Ectodermal cell (in vitro differentiated cells): ENCODE measurements around the gene ARHGAP22.

Source experiments
- H3K27ac ChIP-seq: 2 replicates; pipeline ENCODE4 v1.7.0; 2013; ENCODE audit warnings: mild to moderate bottlenecking, low read depth, low read length; ENCODE audit not compliant: insufficient read depth, poor library complexity, severe bottlenecking
- H3K27me3 ChIP-seq: 2 replicates; pipeline ENCODE4 v1.7.0; 2013; ENCODE audit warnings: mild to moderate bottlenecking, low read length; ENCODE audit not compliant: insufficient read depth, control insufficient read depth, poor library complexity, severe bottlenecking
- H3K36me3 ChIP-seq: one replicate; pipeline ENCODE4 v1.7.0; 2013; ENCODE audit warnings: low read length; ENCODE audit not compliant: control insufficient read depth, insufficient read depth
- H3K4me1 ChIP-seq: one replicate; pipeline ENCODE4 v1.7.0; 2013; ENCODE audit warnings: low read length; ENCODE audit not compliant: control insufficient read depth, insufficient read depth
- H3K4me3 ChIP-seq: 2 replicates; pipeline ENCODE4 v1.7.0; 2013; ENCODE audit warnings: low read depth, low read length, control low read depth; ENCODE audit not compliant: insufficient read depth
- H3K9me3 ChIP-seq: 2 replicates; pipeline ENCODE4 v1.7.0; 2013; ENCODE audit warnings: mild to moderate bottlenecking, low read length, moderate library complexity; ENCODE audit not compliant: control insufficient read depth
- WGBS, 2 experiments: methylation state at CpG; one replicate each; pipeline ENCODE4 v1.1.7; 2013; ENCODE audit warnings: missing lambda C conversion rate in 2 of 2; 5-methylcytosine and 5-hydroxymethylcytosine counted together

Gene ARHGAP22

DNA sequence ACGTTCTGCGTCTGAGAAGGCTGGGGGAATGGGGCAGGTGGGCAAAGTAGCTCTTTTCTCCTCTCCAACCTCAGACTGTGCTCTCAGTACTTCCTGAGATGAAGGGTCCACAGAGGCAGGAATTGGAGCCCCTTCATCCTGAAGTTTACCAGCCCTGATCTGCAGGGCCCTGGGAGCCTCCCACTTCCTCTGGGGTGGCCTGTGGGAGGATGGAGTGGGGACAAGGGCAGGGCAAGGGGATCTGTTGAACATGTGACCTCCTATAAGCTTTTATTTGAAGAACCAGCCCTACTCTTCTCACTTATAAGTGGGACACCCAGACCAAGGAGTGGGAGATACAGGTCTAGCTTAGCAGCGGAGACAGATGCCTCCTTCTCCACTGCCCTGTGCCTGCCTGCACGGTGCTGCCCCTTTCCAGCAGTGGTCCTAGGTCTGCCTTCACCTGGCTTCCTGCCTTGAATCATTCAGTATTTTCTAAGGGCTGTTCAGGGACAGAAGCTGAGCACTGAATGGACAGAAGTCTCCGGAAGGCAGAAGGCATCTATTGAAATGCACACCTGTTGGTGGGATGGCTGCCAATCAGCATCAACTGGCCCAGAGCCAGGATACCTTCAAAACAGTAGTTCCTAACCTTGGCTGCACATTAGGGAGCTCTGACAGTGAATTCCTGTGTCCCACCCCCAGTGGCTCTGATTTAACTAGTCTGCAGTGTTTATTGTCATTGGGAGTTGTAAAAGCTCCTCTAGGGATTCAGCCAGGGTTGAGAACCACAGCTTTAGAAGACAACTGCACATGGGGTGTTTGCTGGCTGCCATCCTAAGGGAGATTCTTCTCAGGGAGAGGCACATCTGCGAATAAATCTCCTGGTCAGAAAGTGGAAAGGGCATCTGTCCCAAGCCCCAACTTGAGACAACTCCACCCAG lies 2.7 kb upstream of the ARHGAP22 start:
- Histone ChIP-seq H3K36me3 (no peaks in the 10 kb centered on the region), H3K4me1 (peaks cover 3% of the 10 kb centered on the region), H3K27ac (no peak overlapping the region), H3K27me3 (no peaks in the 10 kb centered on the region), H3K4me3 (no peak overlapping the region), H3K9me3 (no peaks in the 10 kb centered on the region)
- WGBS, 2 experiments: 78 to 80% methylated on average over 6 of the region's 6 CpGs

DNA sequence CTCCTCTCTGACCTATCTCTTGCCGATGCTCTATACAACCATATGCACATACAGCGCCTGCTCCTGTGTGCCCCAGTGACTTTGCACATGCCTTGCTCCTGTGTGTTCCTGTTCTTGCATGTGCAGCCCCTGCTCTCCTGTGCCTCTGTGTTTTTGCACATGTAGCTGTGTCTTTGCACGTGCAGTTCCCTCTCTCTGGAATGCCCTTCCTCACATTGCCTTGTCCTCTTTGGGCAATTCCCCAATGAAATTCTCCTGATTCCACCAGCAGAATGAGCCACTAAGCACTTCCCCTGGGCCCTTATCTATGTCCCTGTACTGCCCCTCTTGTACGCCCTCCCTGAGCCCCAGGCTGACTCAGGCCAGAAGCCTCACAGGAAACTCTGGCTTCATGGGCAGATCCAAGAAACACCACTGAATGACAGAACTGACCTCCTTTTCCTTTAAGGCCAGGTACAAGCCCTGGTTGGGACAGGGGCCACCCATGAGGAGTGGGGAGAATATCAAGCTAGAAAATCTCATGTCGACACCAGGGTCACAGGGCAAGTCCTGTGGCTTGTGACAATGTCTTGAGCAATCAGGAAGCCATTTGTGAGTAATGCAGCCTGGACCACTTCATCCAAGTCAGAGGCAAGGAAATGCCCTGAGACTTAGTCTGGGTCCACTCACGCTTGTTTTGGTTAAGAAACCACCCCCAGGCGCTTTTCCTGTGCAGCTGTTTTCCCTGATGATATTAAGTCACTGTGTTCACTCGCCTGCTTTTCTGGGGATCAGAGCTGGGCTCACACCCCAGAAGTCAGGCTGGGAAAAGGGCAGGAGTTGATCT lies 1.9 kb upstream of the ARHGAP22 start:
- WGBS, 2 experiments: 92 to 93% methylated on average over 8 of the region's 8 CpGs

DNA sequence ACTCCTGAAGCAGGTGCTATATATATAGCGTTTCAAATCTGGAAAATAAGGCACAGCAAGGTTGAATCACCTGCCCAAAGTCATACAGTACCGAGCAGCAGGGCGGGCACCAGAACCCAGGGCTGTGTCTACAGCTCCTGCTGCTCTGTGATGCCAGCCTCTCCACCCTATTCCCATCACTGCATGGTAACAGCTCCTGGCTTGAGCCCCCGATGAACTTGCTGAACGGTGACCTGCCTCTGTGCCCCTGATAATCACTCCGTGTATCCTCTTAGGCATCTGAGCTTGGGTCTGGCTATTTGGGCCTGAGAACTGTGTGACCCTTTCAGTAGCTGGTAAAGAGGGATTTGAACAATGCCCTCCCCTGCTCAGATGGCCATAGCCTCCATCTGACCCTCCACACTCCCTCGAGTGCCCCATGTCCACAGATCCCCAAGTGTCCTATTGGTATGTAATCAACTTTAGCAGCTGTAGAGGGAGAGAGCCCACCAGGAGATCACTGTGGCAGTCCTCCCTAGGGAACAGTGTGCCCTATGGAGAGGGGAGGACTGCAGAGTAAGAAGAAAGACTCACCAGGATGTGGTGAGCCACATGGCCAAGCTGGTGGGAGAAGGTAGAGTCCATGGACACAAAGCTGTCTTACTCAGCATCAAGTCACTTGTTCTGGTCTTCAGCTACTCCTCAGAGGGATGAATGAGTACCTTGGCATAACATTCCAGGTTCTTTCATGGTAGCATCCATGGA lies 1.1 kb upstream of the ARHGAP22 start:
- Histone ChIP-seq H3K27me3 (no peaks in the 10 kb centered on the region), H3K36me3 (no peaks in the 10 kb centered on the region), H3K9me3 (no peaks in the 10 kb centered on the region), H3K27ac (no peak overlapping the region), H3K4me1 (no peaks in the 10 kb centered on the region), H3K4me3 (no peak overlapping the region)
- 91 to 96% methylated on average over 7 of the region's 7 CpGs for WGBS, 2 experiments

More for the DNA sequence above, 1.9 kb upstream of the ARHGAP22 start:
- H3K9me3 ChIP-seq: no peaks in the 10 kb centered on the region
- H3K27ac ChIP-seq: no peak overlapping the region
- H3K4me3 ChIP-seq: no peak overlapping the region
- no peaks in the 10 kb centered on the region for H3K27me3 ChIP-seq
- H3K36me3 ChIP-seq: no peaks in the 10 kb centered on the region
- peaks cover 3% of the 10 kb centered on the region for H3K4me1 ChIP-seq

DNA sequence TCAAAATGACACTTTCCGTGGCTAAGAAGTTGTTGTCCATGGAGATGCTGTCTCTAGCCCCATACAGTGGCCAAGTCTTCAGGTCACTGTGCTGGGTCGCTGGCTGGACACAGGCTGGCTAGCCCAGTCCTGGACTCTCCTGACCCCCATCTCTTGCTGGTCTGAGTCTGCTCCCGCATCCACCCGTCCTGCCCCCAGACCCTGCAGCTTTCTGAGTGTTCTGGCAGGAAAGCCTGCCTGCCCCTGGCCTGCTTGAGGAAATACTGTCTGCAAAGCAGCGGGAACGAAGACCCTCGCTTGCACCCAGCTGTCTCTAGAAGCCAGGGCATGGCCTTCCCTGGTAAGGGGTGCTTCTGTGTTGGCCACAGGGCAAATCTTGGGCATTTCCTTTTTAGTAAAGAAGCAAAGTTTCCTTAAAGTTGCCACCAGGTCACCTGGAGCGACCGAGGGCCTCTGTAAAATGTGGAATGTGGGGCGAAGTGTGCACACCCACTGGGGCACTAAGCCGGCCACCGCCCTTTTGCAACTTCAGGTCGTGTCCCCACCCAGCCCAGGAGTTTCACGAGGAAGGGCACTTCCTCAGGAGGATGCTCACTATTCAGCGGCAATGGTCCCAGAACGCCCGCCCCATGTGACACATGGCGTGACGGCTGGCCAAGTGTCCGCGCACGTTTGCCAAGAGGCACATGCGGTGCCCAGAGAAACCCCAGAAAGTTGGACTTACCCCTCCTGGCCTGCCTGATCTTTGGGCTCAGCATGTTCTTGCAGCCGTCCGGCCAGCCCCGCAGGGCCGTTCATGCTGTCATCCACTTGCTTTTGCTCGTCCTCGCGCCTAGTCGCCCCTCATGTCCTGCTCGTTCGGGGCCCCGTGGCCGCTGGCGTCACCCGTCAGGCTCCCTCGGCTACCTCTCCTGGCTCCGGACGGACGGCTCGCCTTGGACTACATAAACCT lies 558 bp downstream of the ARHGAP22 start:
- WGBS, 2 experiments: 86% methylated on average over 42 of the region's 42 CpGs
- H3K27ac ChIP-seq: no peak overlapping the region
- H3K4me3 ChIP-seq: no peak overlapping the region
- H3K4me1 ChIP-seq: no peaks in the 10 kb centered on the region
- no peaks in the 10 kb centered on the region for H3K9me3 ChIP-seq
- H3K27me3 ChIP-seq: no peaks in the 10 kb centered on the region
- H3K36me3 ChIP-seq: no peaks in the 10 kb centered on the region

DNA sequence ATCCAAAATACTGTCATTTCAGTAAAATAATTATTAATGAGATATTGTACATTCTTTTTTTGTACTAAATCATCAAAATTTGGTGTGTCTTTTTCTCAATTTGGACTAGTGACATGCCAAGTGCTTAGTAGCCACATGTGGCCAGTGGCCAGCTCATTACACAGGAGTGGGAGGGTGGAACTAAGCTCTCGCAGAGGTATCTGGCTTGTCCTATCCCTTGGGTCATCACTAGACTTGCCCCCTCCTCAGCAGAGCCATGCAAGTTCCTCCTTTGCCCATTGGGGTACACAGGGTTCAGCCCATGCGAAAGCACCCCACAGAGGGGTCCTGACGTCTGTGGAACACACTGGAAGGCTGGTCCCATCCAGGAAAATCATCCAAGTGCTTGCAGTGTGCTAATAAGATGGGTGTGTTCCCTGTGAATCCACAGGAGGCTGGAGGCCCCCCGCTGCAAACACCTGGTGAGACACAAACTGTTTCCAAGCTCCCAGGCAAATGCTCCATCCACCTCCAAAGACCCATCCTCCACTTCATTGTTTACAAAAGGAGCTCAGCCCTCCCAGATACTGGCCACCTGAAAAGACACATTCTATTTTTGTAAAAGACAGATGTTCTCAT lies 1.3 kb downstream of the ARHGAP22 start:
- Histone ChIP-seq H3K4me3 (no peak overlapping the region), H3K27me3 (no peaks in the 10 kb centered on the region), H3K4me1 (no peaks in the 10 kb centered on the region), H3K9me3 (no peaks in the 10 kb centered on the region), H3K27ac (no peak overlapping the region), H3K36me3 (no peaks in the 10 kb centered on the region)
- WGBS, 2 experiments: 86 to 92% methylated on average over 4 of the region's 4 CpGs

DNA sequence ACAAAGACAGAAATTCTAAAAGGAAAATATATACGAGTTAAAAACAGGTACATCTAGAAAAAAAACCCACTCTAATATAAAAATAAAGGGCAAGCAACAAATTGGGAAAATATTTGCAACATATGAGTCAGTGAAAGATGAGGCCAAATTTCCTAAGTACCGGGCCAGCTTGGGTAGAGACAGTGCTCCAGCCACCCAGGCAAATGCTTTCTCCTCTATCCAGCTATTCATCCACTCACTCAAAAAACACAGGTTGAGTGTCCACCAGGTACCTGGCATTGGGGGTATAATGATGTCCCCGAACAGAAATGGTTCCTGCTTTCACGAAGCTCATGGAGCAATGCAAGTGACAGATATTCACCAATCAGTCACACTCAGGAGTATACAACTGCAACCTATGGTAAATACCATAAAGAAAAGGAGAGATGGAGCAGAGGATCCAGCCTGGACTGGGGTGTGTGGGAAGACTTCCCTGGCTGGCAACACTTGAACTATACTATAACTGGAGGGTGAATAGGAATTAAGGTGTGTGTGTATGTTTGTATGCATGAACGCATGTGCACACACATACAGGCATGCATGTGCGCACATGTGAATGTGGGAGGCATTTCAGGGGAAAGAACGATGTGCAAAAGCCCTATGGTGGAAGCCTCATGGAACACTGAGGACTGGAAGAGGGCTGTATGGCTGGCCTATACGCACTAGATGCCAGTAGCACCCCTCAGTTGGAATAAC lies 2.3 kb downstream of the ARHGAP22 start:
- Histone ChIP-seq H3K36me3 (no peaks in the 10 kb centered on the region), H3K27me3 (no peaks in the 10 kb centered on the region), H3K4me3 (no peak overlapping the region), H3K4me1 (no peaks in the 10 kb centered on the region), H3K9me3 (no peaks in the 10 kb centered on the region), H3K27ac (no peak overlapping the region)
- WGBS, 2 experiments: 92 to 96% methylated on average over 7 of the region's 8 CpGs

DNA sequence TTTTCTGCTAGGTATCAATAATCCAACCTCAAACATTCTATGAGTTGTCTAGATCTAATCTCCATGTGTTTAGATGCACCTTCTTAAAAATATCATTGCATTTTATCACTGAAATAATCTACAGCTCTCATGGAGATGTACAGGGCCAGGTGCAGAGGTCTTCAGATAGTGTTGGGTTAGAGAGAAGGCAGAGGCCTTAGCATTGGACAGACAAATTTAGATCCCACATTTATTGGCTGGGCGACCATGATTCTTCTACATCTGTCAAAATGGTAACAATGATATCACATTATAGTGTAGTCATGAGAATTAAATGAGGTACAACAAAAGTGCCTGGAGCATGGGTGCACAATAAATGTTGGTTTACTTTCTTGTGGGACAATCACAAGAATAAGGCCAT lies 3.1 kb downstream of the ARHGAP22 start:
- H3K36me3 ChIP-seq: no peaks in the 10 kb centered on the region
- H3K27me3 ChIP-seq: no peaks in the 10 kb centered on the region
- no peaks in the 10 kb centered on the region for H3K4me1 ChIP-seq
- H3K4me3 ChIP-seq: no peak overlapping the region
- no peaks in the 10 kb centered on the region for H3K9me3 ChIP-seq
- 67 to 100% methylated on average over 1 of the region's 1 CpG for WGBS, 2 experiments
- H3K27ac ChIP-seq: no peak overlapping the region

DNA sequence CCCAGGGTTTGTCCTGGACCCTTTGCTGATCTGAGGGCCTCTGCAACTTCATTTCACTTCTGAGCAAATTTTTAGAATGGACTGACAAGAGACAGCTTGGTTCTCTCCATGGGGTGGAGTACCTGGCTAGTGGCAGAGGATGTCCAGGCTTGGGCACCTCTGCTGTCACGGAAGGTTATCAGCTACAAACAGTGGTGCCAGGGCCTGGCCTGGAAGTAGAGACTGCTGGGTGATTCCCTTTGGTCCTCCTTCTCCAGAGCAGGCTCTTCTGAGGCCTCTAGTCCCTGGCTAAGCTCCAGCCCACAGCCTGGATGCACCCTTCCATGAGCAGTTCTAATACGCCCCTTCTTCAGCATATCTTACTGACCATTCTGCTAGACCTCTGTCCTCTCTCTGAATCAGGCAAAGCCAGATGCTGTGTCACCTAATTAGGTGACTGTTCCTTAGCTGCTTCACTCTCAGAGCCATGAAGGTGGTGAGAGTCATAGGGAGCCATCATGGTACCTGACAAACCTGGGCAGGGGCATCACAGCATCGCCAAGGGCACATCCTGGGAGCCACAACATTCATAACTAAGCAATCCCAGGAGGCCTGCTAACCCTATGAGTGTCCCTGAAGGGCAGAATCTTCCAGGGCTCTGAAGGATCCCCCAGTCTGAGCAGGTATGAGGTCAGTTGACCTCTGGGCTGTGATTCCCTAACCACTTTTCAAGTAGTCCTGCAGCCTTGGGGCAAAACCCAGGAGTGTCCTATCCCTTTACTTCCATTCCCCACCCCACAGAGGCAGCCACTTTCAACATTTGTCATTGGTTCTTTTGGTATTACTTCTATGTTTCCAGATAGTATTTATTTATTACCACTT lies 4.0 kb downstream of the ARHGAP22 start:
- Histone ChIP-seq H3K4me3 (no peak overlapping the region), H3K27ac (no peak overlapping the region), H3K4me1 (no peaks in the 10 kb centered on the region), H3K36me3 (no peaks in the 10 kb centered on the region), H3K9me3 (no peaks in the 10 kb centered on the region), H3K27me3 (no peaks in the 10 kb centered on the region)
- 94 to 97% methylated on average over 3 of the region's 3 CpGs for WGBS, 2 experiments
